Progenitor cell of endocrine pancreas (in vitro differentiated cells): ENCODE data around the gene SSH2. TPM values are rescaled to one million over a fixed set of nuclear protein-coding genes. Genes with fewer than 3 reads are reported as not detected.

Experiments
- DNase-seq: peaks from one replicate; pipeline ENCODE4 v3.0.0; 2021; ENCODE audit warnings: low spot score; ENCODE audit not compliant: unreplicated experiment
- H3K27ac Mint-ChIP-seq: 2 replicates; pipeline ENCODE4 v1.8.0; 2021; ENCODE audit warnings: mild to moderate bottlenecking, moderate library complexity, mixed read lengths
- H3K27me3 Mint-ChIP-seq: 2 replicates; pipeline ENCODE4 v1.8.0; 2021; ENCODE audit warnings: mixed read lengths
- H3K36me3 Mint-ChIP-seq: 2 replicates; pipeline ENCODE4 v1.8.0; 2022; ENCODE audit warnings: mixed read lengths; ENCODE audit not compliant: insufficient read depth
- H3K4me1 Mint-ChIP-seq: 2 replicates; pipeline ENCODE4 v1.8.0; 2021; ENCODE audit warnings: low read depth, mixed read lengths
- H3K4me3 Mint-ChIP-seq: 2 replicates; pipeline ENCODE4 v1.8.0; 2021; ENCODE audit warnings: low read depth, mild to moderate bottlenecking, moderate library complexity, mixed read lengths
- H3K9me3 Mint-ChIP-seq: 2 replicates; pipeline ENCODE4 v1.8.0; 2021; ENCODE audit warnings: low read depth, mixed read lengths
- total RNA-seq: library from RNA; stranded (reverse); gene quantifications from 2 replicates; pipeline ENCODE4 v1.2.1, GENCODE V29; 2021
- TF ChIP-seq, protein P1 (sequence below): fragments of 200-600 bp; sonication (generic); IDR thresholded peaks from one replicate; pipeline ENCODE4 v1.5.0; 2021; ENCODE audit warnings: antibody characterized with exemption, mild to moderate bottlenecking; ENCODE audit not compliant: unreplicated experiment

Gene SSH2
- total RNA-seq, 1 donor from 2014 or later, result 20.7 TPM

DNA sequence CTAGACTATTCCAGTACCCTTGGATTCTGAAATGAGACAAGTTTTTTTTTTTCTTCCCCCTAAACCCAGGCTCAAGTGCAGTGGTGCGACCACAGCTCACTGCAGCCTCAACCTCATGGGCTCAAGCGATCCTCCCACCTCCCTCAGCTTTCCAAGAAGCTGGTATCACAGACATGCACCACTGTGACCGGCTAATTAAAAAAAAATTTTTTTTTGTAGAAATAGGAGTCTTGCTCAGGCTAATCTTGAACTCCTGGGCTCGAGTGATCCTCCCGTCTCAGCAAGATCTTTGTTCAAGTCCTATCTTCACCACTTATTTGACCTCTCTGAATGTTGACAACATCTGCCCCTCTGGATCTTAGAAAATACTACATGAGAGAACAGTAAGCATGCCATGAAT is 280.7 kb downstream of the SSH2 start:
- Mint-ChIP-seq H3K4me1 (peaks cover 3% of the 10 kb centered on the region), H3K36me3 (peaks cover 6% of the 10 kb centered on the region), H3K27ac (no peak overlapping the region), H3K9me3 (no peaks in the 10 kb centered on the region), H3K4me3 (no peak overlapping the region), H3K27me3 (no peaks in the 10 kb centered on the region)
- no peak for DNase-seq
- TF ChIP-seq, protein P1, sequence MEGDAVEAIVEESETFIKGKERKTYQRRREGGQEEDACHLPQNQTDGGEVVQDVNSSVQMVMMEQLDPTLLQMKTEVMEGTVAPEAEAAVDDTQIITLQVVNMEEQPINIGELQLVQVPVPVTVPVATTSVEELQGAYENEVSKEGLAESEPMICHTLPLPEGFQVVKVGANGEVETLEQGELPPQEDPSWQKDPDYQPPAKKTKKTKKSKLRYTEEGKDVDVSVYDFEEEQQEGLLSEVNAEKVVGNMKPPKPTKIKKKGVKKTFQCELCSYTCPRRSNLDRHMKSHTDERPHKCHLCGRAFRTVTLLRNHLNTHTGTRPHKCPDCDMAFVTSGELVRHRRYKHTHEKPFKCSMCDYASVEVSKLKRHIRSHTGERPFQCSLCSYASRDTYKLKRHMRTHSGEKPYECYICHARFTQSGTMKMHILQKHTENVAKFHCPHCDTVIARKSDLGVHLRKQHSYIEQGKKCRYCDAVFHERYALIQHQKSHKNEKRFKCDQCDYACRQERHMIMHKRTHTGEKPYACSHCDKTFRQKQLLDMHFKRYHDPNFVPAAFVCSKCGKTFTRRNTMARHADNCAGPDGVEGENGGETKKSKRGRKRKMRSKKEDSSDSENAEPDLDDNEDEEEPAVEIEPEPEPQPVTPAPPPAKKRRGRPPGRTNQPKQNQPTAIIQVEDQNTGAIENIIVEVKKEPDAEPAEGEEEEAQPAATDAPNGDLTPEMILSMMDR, result no peak

DNA sequence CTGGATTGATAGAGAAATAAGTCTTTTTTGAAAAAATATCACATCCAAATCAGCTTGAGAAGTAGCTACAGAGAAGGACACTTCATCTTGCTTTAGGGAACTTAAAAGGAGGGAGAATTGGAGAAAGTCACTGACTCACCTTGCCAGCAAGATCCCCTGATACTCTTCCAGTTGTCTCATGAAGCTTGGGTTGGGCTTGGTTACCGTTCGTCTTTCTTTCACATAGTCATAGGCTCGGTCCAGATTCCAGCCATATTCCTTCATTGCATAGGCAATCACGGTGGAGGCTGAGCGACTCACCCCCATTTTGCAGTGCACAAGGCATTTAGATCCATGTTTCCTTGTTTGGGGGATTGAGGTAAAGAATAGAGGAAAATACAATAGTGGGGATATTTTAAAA is 282.0 kb downstream of the SSH2 start:
- Mint-ChIP-seq H3K4me3 (no peak overlapping the region), H3K9me3 (no peaks in the 10 kb centered on the region), H3K4me1 (peaks cover under 1% of the 10 kb centered on the region), H3K27ac (no peak overlapping the region), H3K36me3 (peaks cover 6% of the 10 kb centered on the region), H3K27me3 (no peaks in the 10 kb centered on the region)
- no peak for DNase-seq
- TF ChIP-seq, protein P1, result no peak

DNA sequence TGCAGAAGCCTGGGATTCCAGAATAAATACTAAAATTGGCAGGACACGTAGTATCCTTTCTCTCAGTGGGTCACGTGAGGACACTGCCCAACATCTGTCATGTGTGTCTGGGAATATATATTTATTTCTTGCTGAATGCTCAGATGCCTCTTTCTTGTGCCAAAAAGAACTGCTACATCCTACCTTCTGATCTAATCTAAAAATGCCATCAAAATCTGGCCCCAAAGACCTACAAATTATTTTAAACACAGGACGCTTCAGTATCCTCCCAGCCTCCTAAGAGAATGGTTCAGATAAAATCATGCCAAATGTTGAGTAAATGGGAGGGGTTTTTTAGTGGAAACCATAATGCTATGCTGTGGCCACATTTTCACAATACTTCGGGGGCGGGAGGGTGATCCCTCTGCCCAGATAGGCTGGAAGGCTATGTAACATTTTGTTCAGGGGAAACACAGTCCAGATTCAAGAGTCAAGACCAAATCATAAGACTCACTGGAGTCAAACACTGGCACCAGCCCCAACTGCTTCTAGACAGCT is 284.4 kb downstream of the SSH2 start:
- H3K27me3 Mint-ChIP-seq, result no peaks in the 10 kb centered on the region
- H3K36me3 Mint-ChIP-seq, result peaks cover 5% of the 10 kb centered on the region
- TF ChIP-seq, protein P1, result no peak
- H3K4me1 Mint-ChIP-seq, result peaks cover 6% of the 10 kb centered on the region
- no peak for DNase-seq
- no peak overlapping the region for H3K4me3 Mint-ChIP-seq
- H3K27ac Mint-ChIP-seq, result no peak overlapping the region
- no peaks in the 10 kb centered on the region for H3K9me3 Mint-ChIP-seq

GRCh38 chr17:29643817-29644160 is 286.2 kb downstream of the SSH2 start:
- TF ChIP-seq, protein P1, result no peak
- DNase-seq, result no peak
- Mint-ChIP-seq H3K36me3 (peaks cover 4% of the 10 kb centered on the region), H3K4me3 (no peak overlapping the region), H3K9me3 (no peaks in the 10 kb centered on the region), H3K27me3 (no peaks in the 10 kb centered on the region), H3K27ac (no peak overlapping the region), H3K4me1 (peaks cover 7% of the 10 kb centered on the region)

DNA sequence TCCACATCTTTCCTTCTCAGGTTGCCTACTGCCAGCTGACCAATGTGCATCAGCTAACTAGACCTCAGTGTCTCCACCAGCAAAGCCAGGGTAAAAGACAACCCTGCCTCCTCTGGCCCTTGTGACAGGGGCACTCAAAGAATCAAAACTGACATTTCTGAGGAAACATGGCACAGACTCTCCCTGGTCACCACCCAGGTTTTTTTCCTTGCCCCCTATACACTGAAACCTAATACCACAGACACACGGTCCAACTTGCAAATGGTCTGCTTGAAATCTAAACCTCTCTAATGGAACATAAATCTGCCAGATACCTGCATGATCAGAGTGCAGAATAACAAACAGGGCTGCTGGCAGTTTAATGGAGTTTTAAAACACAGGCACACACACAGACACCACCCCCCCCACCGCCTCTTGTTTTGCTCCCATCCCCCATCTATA is 287.8 kb downstream of the SSH2 start:
- TF ChIP-seq, protein P1, result no peak
- Mint-ChIP-seq H3K27me3 (no peaks in the 10 kb centered on the region), H3K27ac (no peak overlapping the region), H3K4me1 (peaks cover 7% of the 10 kb centered on the region), H3K4me3 (no peak overlapping the region), H3K36me3 (no peaks in the 10 kb centered on the region), H3K9me3 (no peaks in the 10 kb centered on the region)
- no peak for DNase-seq
